T-helper 1 cell treated with Interleukin-12 subunit alpha and Interleukin-12 subunit beta and Interleukin-4 antibody, amounts not matched to agents 30 ng/mL and 1 ng/mL, for 36 hours (primary cell): Measurements from ENCODE around the gene GARNL3. TPM values are rescaled to one million over a fixed set of nuclear protein-coding genes. Genes with fewer than 3 reads are reported as not detected.

Source experiments
- intact Hi-C: fragments of 100-400 bp; cut with micrococcal nuclease; formaldehyde crosslinking; loops from one replicate; pipeline ENCODE4 v1.15.1; 2024
- total RNA-seq: library from RNA; stranded (reverse); gene quantifications from 2 replicates; pipeline ENCODE4 v1.2.3, GENCODE V29; 2022

GARNL3 gene
- total RNA-seq, 1 donor from 2014 or later: 0.88 TPM

- intact Hi-C loops: no loop called here
These were observed 81.0 kb downstream of the GARNL3 start for GRCh38 chr9:127345566-127345965.

- intact Hi-C loops: no loop called here
These were observed 82.0 kb downstream of the GARNL3 start for GRCh38 chr9:127346584-127346983.

GRCh38 chr9:127347831-127348776, 83.5 kb downstream of the GARNL3 start:
- intact Hi-C loops: no loop called here

- intact Hi-C loops: no loop called here
These were observed 85.0 kb downstream of the GARNL3 start for GRCh38 chr9:127349483-127350113.

- intact Hi-C loops: no loop called here
These were observed 86.9 kb downstream of the GARNL3 start for GRCh38 chr9:127351182-127352166.

- intact Hi-C loops: no loop called here
These were observed 89.3 kb downstream of the GARNL3 start for GRCh38 chr9:127353882-127354281.

GRCh38 chr9:127356906-127357305, 92.3 kb downstream of the GARNL3 start:
- intact Hi-C loops: no loop called here

- intact Hi-C loops: no loop called here
These were observed 93.5 kb downstream of the GARNL3 start for GRCh38 chr9:127358023-127358535.

GRCh38 chr9:127358770-127359169, 94.2 kb downstream of the GARNL3 start:
- intact Hi-C loops: no loop called here

- intact Hi-C loops: no loop called here
These were observed 95.7 kb downstream of the GARNL3 start for GRCh38 chr9:127360250-127360649.

GRCh38 chr9:127360829-127361228, 96.3 kb downstream of the GARNL3 start:
- intact Hi-C loops: no loop called here

- intact Hi-C loops: no loop called here
These were observed 97.0 kb downstream of the GARNL3 start for GRCh38 chr9:127361561-127361960.

GRCh38 chr9:127362829-127363228, 98.3 kb downstream of the GARNL3 start:
- intact Hi-C loops: no loop called here

- intact Hi-C loops: no loop called here
These were observed 100.9 kb downstream of the GARNL3 start for GRCh38 chr9:127365461-127365860.

GRCh38 chr9:127366594-127366993, 102.0 kb downstream of the GARNL3 start:
- intact Hi-C loops: no loop called here

GRCh38 chr9:127368852-127369402, 104.4 kb downstream of the GARNL3 start:
- intact Hi-C loops: no loop called here

- intact Hi-C loops: no loop called here
These were observed 104.9 kb downstream of the GARNL3 start for GRCh38 chr9:127369428-127369827.

GRCh38 chr9:127370147-127370579, 105.6 kb downstream of the GARNL3 start:
- intact Hi-C loops: no loop called here

GRCh38 chr9:127370672-127371648, 106.4 kb downstream of the GARNL3 start:
- intact Hi-C loops: no loop called here

- intact Hi-C loops: no loop called here
These were observed 115.9 kb downstream of the GARNL3 start for GRCh38 chr9:127380479-127380878.
